ENCODE results near the gene HIPK3. TPM values are rescaled to one million over a fixed set of nuclear protein-coding genes. Genes with fewer than 3 reads are reported as not detected.

The HIPK3 gene
- total and polyA plus RNA-seq, 11 donors: 26.3 to 298 (median 250) TPM

DNA sequence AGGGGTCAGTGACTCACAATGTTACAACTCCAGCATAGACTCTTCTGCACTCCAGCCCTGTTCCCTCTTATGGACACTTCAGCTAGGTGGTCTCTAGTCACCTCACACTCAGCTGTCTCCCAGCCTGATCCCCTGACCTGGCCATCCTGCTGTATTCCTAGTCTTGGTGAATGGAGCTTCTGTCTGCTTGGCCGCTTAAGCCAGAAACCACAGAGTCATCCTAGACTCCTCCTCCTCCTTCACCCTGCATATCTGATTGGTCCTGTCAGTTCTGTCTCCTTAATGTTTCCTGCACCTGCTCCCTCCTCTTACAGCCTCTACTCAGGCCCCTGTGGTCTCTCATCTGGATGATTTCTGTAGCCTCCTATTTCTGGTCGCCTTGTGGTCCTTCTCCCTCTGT is 144.9 kb downstream of the HIPK3 start:
- Histone ChIP-seq H3K4me1 (no peaks in the 10 kb centered on the region), H3K27ac (no peak overlapping the region), H3K4me3 (no peak overlapping the region), H3K36me3 (no peaks in the 10 kb centered on the region), H3K9me3 (no peaks in the 10 kb centered on the region), H3K27me3 (peaks cover 0 to 4% (median 0%) of the 10 kb centered on the region in 9 donors)
- intact Hi-C loops (cut with DNase I): no loop called here
- no peak for TF ChIP-seq CTCF (IDR thresholded peaks at IDR 0.05)
- no peak for TF ChIP-seq POLR2A (IDR thresholded peaks at IDR 0.05)
- DNase-seq (no peak), ATAC-seq (no peak)
- 78 to 92% (median 90%) methylated on average over 2 of the region's 2 CpGs for WGBS, 4 donors

- 95 to 97% (median 96%) methylated on average over 8 of the region's 8 CpGs for WGBS, 4 donors
- DNase-seq: no peak
- TF ChIP-seq POLR2A (IDR thresholded peaks at IDR 0.05): no peak
- TF ChIP-seq CTCF (IDR thresholded peaks at IDR 0.05): no peak
- Histone ChIP-seq H3K27me3 (peaks cover 0 to 4% (median 0%) of the 10 kb centered on the region in 9 donors), H3K36me3 (no peaks in the 10 kb centered on the region), H3K4me3 (no peak overlapping the region), H3K4me1 (no peaks in the 10 kb centered on the region), H3K27ac (no peak overlapping the region), H3K9me3 (no peaks in the 10 kb centered on the region)
- intact Hi-C loops (cut with DNase I): no loop called here
- ATAC-seq: no peak
Observed at GRCh38 chr11:33403344-33403743, 146.2 kb downstream of the HIPK3 start.

GRCh38 chr11:33405834-33406602 is 148.8 kb downstream of the HIPK3 start:
- ATAC-seq: no peak
- intact Hi-C loops (cut with DNase I): no loop called here
- no peak for TF ChIP-seq POLR2A (IDR thresholded peaks at IDR 0.05)
- no peak for TF ChIP-seq CTCF (IDR thresholded peaks at IDR 0.05)
- no peak for DNase-seq
- Histone ChIP-seq H3K4me1 (no peaks in the 10 kb centered on the region), H3K27ac (no peak overlapping the region), H3K9me3 (no peaks in the 10 kb centered on the region), H3K36me3 (no peaks in the 10 kb centered on the region), H3K4me3 (no peak overlapping the region), H3K27me3 (no peaks in the 10 kb centered on the region)
- WGBS, 4 donors: 83 to 91% (median 89%) methylated on average over 13 of the region's 13 CpGs

Other genes starting within 250 kb of the HIPK3 start
- gene DEPDC7, start 241.5 kb upstream of the HIPK3 start, total RNA-seq: 1 to 10 TPM in 1 of 9 donors, under 1 TPM in 5, not detected in 3; 0.12 to 1.0 (median 0.51) TPM
- under 1 TPM; 0.17 to 0.38 TPM for gene DEPDC7, start 241.5 kb upstream of the HIPK3 start, polyA plus RNA-seq
- 10 to 100 TPM in 4 of 9 donors, 1 to 10 TPM in 5; 4.8 to 13.9 (median 9.6) TPM for gene TCP11L1, start 217.8 kb upstream of the HIPK3 start, total RNA-seq
- 1 to 10 TPM; 3.1 to 5.3 TPM for gene TCP11L1, start 217.8 kb upstream of the HIPK3 start, polyA plus RNA-seq
- 10 to 100 TPM in 6 of 9 donors, 1 to 10 TPM in 3; 5.9 to 15.6 (median 13.2) TPM for gene CSTF3, start 95.9 kb upstream of the HIPK3 start, total RNA-seq
- 10 to 100 TPM; 10.5 to 23.6 TPM for gene CSTF3, start 95.9 kb upstream of the HIPK3 start, polyA plus RNA-seq
- gene KIAA1549L, start 118.7 kb downstream of the HIPK3 start, total RNA-seq: under 1 TPM; 0.05 to 0.98 (median 0.19) TPM
- under 1 TPM; 0.04 to 0.06 TPM for gene KIAA1549L, start 118.7 kb downstream of the HIPK3 start, polyA plus RNA-seq

Data from heart left ventricle (tissue), 16 donors.